DMS53 (cell line): ENCODE results near the gene DDTL.
"Not testable (repeated sequence)": the region's sequence is repeated elsewhere in the genome, so short reads cannot be mapped to it uniquely, and the experiment has no call there.

ENCODE experiments used
- DNase-seq: peaks from one replicate; lab custom pipeline; 2025; lab: John Stamatoyannopoulos, UW

DDTL gene

DNA sequence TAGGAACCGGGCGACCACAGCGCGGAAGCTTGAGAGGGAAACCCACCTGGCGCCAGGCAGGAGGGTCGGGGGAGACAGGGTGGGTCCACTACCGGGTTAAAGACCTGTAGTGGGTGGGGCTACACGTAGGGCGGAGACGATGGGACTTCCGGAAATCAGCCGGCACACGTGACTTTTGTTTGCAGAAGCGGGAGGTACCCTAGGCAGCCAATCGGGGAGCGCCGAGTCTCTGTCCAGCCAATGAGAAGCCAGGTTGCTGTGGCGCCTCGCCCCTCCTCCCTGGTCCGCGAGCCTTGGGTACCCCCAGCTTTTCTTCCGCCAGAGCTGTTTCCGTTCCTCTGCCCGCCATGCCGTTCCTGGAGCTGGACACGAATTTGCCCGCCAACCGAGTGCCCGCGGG lies at the start of gene DDTL:
DDTL (plus strand) TSS at position 321 of the 400 bp plus-strand sequence; CDS start at position 348, 27 bp downstream.
- DNase-seq: not testable (repeated sequence)

DNA sequence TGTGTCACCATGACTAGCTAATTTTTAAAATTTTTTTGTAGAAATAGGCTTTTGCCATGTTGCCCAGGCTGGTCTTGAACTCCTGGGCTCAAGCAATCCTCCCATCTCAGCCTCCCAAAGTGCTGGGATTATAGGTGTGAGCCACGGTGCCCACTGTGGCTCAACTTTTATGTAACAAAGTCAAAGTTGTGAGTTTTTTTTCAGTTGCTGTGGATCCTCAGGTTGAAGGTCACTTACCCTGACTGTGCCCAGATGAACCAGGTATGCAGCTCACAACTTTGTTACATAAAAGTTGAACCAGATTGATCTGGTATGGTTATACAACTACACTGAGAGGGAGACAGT lies 46.4 kb upstream of the DDTL start:
- DNase-seq: not testable (repeated sequence)

DNA sequence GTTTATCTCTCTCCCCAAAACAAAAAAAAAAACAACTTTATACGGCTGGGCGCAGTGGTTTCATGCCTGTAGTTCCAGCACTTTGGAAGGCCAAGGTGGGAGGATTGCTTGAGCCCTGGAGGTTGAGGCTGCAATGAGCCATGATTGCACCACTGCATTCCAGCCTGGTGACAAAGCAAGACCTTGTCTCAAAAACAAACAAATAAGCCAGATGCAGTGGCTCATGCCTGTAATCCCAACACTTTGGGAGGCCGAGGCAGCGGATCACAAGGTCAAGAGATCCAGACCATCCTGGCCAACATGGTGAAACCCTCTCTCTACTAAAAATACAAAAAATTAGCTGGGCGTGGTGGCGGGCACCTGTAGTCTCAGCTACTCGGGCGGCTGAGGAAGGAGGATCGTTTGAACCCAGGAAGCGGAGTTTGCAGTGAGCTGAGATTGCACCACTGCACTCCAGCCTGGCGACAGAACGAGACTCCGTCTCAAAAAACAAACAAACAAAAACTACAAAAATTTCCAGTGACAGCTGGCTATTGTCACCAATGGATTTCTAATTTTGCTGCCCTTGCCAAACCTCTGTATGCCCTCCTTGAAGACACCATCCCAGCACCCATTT lies 45.0 kb upstream of the DDTL start:
- DNase-seq: not testable (repeated sequence)

DNA sequence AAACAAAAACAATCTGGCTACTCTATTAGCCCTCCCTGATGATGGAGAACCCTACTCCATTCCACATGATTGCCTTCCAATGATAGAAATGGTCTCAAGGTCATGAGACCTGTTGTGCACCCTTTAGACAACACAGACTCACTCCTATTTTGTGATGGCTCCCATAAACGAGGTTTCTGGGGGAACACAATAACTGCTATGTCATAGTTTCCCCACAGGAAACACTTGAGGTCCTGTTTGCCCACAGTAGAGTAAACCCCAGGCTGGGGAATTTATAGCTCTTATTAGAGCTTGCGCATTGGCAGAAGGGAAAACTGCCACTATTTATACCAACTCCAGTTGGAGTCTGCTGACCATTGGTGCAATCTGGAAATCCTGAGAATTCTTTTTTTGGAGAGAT lies 43.8 kb upstream of the DDTL start:
- DNase-seq: no peak

DNA sequence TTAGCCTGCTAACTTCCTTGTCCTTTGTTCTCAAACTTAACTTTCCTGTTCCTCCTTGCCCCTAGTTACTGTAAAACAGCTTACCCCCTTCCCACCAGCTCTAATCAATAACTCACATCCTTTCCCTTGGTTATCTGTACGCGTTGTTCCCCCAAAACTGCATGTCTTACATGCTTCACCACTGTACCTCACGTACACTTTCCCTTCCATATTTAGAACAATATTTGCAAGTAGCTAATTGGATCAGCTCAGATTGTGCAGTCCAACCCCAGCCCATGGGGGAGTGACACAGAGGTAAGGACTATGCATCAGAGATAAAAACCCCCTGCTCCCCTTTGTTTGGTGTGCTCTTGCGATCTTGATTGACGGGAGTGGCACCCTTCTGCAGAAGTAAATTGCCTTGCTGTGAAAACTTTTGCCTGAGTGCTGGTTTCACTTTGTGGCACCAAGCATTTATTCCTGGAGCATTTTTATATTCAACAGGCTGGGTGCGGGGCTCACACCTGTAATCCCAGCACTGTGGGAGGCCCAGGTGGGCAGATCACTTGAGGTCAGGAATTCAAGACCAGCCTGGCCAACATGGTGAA lies 41.6 kb upstream of the DDTL start:
- DNase-seq: no peak

DNA sequence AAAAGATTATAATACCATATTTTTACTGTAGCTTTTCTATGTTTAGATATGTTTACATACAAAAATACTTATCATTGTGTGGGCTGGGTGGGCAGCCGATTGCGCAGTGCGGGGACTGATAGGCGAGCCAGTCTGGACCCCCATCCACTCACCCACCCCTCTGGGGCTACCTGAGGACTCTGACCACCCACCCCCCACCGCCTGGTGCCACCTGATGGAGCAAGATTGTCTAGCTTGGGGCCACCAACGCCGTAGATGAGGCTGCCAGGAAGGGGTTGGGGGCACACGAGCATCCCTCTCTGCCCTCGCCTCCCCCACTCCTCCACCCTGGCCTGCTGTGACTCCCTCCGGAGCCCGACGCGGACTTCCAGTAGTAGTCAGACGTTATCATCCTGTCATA lies 40.1 kb upstream of the DDTL start:
- DNase-seq: no peak

DNA sequence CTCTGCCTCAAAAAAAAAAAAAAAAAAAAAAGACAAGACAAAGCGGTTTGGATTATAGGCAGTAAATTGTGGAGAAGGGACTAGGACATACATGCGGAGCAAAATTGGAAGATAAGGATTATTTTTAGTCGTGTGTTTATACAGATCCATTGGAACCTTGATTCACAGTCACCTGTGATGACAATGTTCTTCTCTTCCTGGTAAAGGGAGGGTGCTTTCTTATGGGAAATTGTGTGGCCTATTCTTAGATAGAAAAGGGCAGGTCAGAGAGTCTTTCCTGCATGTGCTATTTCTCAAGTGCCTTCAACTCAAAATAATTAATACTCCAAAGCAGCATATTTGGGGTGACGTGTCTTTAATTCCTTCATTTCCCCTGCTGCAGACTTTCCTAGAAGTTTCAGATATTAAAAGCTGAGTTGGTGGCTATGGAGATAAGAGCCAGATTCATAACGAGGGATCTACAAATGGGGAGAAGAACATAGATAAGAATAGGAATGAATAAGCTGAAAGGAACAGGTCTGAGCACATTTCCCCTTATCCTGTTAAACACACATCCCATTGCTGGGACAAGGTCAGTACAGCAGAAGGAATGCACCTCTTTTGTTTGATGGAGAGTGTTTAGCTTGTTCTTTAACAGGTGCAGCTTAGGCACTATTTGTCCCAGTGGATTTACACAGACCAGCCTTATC lies 28.2 kb upstream of the DDTL start:
- peak; percentile 22 for DNase-seq

DNA sequence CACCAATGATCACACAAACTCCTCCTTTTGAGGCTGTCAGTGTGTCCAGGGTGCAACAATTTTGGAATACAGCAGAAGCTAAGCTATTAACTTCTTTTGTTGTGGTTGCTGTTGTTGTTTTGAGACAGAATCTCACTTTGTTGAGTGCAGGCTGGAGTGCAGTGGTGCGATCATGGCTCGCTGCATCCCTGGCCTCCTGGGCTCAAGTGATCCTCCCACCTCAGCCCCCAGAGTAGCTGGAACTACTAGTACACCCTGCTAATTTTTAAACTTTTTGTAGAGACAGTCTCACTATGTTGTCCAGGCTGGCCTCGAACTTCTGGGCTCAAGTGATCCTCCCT lies 27.7 kb upstream of the DDTL start:
- DNase-seq: no peak

DNA sequence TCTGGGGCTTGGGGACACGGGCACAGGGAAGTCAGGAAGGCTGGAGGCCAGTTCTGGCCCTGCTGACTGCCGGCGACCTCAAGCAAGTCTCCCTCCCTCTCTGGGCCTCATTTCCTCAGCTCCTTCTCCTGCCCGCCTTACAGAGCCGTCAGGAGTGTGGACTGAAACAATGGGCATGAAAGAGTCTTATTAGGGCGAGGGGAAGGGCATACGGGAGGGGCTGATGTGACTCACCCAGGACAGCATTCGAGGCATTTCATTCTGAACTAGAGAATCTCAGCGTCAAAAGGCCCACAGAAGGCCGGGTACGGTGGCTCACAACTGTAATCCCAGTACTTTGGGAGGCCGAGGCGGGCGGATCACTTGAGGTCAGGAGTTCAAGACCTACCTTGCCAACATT lies 26.5 kb upstream of the DDTL start:
- not testable (repeated sequence) for DNase-seq

DNA sequence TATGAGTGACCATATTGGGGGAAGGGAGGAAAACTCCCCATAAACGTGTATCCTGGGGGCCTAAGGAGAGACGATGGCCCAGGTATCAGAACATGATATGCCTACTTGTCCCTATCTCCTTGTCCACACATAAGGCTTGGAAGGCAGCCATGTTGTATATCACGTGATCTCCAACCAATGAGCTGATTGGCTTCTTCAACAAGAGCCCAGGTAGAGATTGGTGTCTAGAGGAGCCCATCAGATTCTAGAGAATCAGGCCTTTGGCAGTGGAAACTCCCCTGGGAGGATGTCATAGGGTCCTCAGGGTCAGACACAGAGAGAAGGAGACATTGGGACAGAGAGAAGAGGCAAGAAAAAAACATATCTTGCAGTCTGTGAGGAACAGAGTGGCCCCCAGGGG lies 19.3 kb upstream of the DDTL start:
- DNase-seq: not testable (repeated sequence)

DNA sequence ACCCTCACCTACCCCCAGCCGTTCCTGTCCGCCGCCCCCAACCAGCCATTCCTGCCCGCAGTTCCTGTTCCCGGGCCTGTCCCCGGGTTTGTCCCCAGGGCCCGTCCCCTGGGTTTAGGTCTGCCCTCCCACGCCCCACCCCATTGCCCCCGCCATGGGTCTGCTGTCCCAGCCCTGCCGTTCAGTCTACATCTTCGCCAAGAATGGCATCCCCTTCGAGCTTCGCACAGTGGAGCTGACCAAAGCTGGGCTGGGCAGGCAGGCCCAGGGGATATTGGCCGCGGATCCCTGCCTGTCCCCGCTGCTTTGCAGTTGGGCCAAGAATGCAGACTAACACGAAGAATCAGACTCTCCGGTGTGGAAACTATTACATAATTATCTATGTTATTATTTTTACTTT lies 16.9 kb upstream of the DDTL start:
- DNase-seq: not testable (repeated sequence)

DNA sequence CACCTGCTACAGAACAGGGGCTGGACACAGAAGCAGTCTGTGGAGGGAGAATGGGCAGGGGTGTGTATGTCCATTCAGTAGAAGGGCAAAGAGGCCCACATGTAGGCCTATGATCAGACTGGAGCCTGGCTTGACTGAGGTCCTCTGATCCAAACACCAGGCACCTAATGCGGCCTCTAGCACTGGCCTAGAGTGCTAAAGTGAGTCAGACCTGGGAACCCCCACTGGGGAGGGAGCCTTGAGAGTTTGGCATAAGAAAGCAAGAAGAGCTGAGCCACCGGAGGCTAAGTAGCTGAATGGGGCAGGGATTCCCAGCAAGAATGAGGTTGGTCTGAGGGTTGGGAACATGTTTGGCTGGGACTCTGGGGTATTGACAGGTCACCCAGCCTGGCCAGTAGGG lies 15.3 kb upstream of the DDTL start:
- not testable (repeated sequence) for DNase-seq

DNA sequence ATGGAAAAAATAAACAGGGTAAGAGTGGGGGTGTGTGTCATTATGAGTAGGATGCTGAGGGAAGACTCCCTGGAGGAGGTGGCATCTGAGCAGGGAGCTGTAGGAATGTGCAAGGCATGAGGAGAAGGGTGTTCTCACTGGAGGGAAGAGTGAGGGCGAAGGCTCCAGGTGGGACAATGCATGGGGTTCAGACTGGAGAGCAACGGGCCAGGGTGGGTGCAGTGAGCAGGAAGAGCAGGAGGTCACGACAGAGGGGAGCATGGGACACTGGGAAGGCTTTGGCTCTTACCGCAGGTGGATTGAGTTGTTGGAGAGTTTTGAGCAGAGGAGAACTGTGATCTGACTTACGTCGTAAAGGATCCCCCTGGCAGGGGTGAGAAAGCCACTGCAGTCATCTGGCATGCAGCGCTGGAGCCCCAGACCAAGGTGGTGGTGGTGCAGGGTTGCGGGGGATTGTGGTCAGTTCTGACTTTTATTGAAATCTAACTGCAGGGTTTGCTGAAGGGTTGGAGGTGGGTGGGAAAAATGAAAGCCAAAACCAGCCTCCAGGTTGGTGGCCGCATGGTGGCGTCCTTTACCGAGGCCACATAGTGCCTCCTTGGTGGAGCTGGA lies 13.8 kb upstream of the DDTL start:
- not testable (repeated sequence) for DNase-seq

DNA sequence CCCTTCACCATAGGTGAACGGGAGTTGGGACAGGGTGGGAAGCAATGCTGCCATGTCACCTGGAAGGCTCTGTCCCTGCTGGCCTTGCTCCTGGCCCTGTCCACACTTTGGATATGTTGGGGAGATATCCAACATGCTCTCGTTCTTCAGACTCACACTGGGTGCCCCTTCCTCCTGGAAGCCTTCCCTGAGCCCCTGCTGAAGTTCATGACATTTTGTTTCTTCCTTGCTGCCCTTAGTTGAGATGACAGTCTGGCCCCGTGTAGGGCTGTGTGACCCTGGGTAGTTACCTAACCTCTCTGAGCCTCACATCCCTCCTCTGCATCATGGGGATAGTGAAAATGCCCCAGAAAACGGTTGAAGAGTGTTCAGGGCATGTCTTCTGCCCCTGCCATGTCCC lies 13.2 kb upstream of the DDTL start:
- not testable (repeated sequence) for DNase-seq

DNA sequence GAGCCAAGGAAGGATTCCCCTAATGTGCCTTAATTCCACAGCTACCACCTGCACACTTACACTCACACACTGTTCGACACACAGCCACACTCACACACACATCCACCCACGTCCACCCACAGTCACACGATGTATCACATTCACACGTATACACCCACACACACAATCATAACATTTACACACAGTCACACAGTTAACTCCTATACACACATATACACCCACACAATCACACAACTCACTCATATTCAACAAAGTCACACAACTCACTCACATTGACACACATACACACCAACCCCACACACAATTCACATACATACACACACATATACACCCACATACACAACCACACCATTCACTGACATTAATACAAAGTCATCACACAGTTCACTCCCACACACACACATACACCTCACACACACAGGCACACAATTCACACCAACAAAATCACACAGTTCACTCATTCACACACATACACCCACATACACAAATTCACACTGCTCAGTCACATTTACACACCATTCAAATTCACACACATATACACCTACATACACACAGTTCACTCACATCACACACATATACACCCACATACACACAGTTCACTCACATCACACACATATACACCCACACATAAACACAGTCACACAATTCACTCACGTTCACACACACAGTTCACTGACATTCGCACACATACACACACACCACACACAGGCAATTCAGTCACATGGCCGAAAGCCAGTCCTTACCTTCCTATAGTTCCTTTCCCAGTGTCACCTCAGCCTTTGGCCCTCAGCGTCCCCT lies 12.3 kb upstream of the DDTL start:
- DNase-seq: not testable (repeated sequence)

DNA sequence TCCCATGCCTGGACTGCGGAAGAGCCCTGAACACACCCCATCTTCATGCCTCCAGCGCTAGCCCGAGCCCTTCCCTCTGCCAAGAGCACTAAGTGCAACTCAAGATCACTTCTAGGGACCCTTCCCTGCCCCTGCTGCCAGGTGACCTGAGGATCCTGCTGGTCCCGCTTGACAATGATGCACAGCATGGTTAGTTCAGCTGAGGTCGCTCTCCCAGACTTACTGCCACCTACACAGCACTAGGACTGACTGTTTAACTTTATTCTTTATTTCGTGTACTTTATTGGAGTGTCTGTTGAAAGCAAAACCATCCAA lies 11.7 kb upstream of the DDTL start:
- not testable (repeated sequence) for DNase-seq

DNA sequence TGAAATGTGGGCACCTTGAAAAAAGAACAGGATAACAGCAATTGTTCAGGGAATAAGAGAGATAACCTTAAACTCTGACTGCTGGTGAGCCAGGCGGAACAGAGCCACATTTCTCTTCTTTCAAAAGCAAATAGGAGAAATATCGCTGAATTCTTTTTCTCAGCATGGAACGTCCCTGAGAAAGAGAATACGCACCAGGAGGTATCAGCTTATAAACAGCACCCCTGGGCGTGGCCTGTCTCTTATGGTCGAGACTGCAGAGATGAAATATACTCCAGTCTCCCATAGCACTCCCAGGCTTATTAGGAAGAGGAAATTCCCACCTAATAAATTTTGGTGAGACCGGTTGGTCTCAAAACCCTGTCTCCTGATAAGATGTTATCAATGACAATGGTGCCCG lies 10.8 kb upstream of the DDTL start:
- DNase-seq: not testable (repeated sequence)

DNA sequence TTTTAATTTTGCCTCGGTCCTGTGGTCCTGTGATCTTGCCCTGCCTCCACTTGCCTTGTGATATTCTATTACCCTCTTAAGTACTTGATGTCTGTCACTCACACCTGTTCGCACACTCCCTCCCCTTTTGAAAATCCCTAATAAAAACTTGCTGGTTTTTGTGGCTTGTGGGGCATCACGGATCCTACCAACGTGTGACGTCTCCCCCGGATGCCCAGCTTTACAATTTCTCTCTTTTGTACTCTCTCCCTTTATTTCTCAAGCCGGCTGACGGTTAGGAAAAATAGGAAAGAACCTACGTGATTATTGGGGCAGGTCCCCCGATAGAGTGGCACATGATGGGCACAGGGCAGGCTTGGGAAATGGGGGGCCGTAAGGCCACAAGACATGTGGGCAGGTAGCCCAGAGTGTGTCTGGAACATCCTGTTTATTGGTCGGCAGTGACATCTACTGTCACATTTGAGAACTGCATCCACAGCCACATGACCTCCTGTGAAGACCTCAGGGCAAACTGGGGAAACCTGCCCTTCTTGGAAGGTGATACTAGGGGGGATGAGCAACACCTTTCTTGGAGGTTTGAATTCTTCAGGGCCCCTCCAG lies 10.3 kb upstream of the DDTL start:
- peak; percentile 57 for DNase-seq

DNA sequence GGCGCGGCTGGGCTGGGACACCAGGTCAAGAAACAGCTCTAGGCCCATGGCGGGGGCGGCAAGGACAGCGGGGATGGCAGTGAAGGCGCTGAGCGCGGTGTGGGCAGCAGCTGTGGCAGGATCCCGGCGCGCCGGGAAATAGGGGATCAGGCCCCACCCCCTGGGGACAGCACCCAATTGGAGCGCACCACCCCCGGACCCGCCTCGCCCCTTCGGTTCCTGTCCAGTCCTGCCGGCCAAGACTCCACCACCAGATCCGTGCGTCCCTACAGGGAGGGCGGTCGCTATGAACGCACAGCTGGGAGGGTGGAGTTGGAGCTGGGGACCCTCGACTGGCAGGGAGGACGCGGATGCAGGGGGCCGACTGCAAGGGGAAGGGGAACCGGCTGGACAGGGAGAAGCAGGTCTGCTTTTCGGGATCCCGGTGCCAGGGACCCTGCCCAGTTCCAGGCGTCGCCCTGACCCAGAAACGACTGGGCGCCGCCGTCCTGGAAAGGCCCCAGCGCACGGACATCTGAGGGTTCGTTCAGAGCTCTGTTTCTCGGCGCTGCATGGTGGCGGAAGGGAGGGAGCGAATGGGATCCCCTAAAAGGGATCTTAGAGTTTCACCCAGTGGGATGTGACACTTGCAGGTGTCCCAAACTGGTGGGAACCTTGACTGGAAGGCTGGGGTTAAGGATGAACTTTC lies 5.5 kb upstream of the DDTL start, which contains the start of gene GSTT2B:
GSTT2B (minus strand) TSS at position 112 of the 688 bp plus-strand sequence; CDS start at position 48, 64 bp downstream.
- DNase-seq: not testable (repeated sequence)

DNA sequence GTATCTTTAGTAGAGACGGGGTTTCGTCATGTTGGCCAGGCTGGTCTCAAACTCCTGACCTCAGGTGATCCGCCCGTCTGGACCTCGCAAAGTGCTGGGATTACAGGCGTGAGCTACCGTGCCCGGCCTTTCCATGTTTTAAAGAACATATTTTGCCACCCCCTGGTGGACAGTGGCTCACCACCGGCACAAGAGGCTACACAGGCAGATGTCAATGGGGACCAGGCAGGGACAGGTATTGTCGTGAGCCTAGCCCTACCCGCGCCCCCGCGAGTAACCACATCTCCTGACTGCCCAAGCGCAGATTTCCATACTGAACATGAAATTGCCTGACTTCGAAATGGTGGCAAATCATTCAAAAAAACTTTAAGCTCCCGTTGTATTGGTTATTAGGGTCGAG lies 594 bp upstream of the DDTL start:
- DNase-seq: not testable (repeated sequence)

DNA sequence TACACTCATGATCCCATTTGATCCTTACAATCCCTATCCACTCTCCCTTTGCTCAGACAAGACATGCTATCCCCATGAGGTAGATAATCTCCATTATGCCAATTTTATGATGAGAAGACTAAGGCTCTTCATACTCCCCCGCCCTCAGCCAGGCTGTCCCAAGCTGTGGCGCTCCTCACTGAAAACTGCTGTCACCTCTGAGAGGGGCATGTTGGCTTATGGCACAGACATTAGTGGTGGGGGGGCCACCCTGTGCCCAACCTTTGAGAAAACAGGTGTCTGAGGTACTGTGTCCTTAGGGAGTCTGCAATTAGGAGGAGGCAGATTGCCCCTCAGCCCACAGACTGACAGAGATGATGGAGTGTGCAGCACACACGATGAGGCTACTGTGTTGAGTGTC lies 2.4 kb downstream of the DDTL start:
- no peak for DNase-seq
